DND-41 (cell line): ENCODE measurements around the gene ZBTB32.

Experiments used
- CTCF ChIP-seq: IDR thresholded peaks from 2 replicates; pipeline ENCODE4 v1.5.1; 2012; ENCODE audit warnings: borderline replicate concordance, low read length, moderate library complexity, mild to moderate bottlenecking; ENCODE audit not compliant: poor library complexity, severe bottlenecking; ENCODE audit errors: extremely low read depth
- EZH2 ChIP-seq: IDR thresholded peaks from 3 replicates; pipeline ENCODE4 v1.6.1; 2012; ENCODE audit warnings: borderline replicate concordance, low read depth, mild to moderate bottlenecking, moderate library complexity, low read length, inconsistent platforms; ENCODE audit not compliant: severe bottlenecking

GRCh38 chr19:35710784-35711723, 6.7 kb downstream of the ZBTB32 start:
- no peak for TF ChIP-seq CTCF
- no peak for TF ChIP-seq EZH2
